Peyer's patch (tissue), 4 donors: ENCODE measurements around the gene FAM237B.
"Not testable (repeated sequence)": the region's sequence is repeated elsewhere in the genome, so short reads cannot be mapped to it uniquely, and the experiment has no call there.

ENCODE experiments used
- POLR2A ChIP-seq, 2 donors: fragments of 450-650 bp; IDR thresholded peaks; one replicate each; pipeline ENCODE4 v1.5.1; 2017; ENCODE audit warnings: antibody characterized with exemption in 2 of 2, mild to moderate bottlenecking in 2 of 2, moderate library complexity in 2 of 2
- TF ChIP-seq, protein P1 (sequence below), 6 experiments: fragments of 450-650 bp in 4 of 6; fragments of 200-600 bp in 2 of 6; sonication (generic) in 1 of 6; IDR thresholded peaks; one replicate each; pipeline ENCODE4 v1.5.1; 2017 to 2019; ENCODE audit warnings: antibody characterized with exemption in 6 of 6, mild to moderate bottlenecking in 3 of 6, moderate library complexity in 1 of 6

DNA sequence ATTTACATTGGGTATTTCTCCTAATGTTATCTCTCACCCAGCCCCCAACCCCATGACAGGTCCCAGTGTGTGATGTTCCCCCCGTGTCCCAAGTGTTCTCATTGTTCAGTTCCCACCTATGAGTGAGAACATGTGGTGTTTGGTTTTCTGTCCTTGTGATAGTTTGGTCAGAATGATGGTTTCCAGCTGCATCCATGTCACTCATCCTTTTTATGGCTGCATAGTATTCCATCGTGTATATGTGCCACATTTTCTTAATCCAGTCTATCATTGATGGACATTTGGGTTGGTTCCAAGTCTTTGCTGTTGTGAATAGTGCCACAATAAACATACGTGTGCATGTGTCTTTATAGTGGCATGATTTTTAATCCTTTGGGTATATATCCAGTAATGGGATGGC lies 28.9 kb upstream of the FAM237B start:
- TF ChIP-seq, protein P1, sequence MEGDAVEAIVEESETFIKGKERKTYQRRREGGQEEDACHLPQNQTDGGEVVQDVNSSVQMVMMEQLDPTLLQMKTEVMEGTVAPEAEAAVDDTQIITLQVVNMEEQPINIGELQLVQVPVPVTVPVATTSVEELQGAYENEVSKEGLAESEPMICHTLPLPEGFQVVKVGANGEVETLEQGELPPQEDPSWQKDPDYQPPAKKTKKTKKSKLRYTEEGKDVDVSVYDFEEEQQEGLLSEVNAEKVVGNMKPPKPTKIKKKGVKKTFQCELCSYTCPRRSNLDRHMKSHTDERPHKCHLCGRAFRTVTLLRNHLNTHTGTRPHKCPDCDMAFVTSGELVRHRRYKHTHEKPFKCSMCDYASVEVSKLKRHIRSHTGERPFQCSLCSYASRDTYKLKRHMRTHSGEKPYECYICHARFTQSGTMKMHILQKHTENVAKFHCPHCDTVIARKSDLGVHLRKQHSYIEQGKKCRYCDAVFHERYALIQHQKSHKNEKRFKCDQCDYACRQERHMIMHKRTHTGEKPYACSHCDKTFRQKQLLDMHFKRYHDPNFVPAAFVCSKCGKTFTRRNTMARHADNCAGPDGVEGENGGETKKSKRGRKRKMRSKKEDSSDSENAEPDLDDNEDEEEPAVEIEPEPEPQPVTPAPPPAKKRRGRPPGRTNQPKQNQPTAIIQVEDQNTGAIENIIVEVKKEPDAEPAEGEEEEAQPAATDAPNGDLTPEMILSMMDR (IDR thresholded peaks at IDR 0.05) = not testable (repeated sequence)
- TF ChIP-seq POLR2A (IDR thresholded peaks at IDR 0.05) = not testable (repeated sequence)
